Measurements from ENCODE around the gene SRD5A3.

Gene SRD5A3

GRCh38 chr4:55416176-55416575, 70.1 kb downstream of the SRD5A3 start:
- DNase-seq = no peak

All from stimulated activated CD4-positive, alpha-beta T cell treated with anti-CD3 and anti-CD28 coated beads, Interleukin-2, amount 100 ng/mL, for 24 hours (primary cell).